Activated CD4-positive, CD25-positive, alpha-beta regulatory T cell treated with anti-CD3 and anti-CD28 coated beads, Interleukin-2, amount 50 U/mL, for 72 hours (primary cell): ENCODE data around the gene PNPLA2.

Source experiments
- DNase-seq: peaks from one replicate; pipeline ENCODE4 v3.0.0; 2021

The PNPLA2 gene

GRCh38 chr11:862696-863022 is 43.9 kb downstream of the PNPLA2 start:
- DNase-seq, result no peak

DNA sequence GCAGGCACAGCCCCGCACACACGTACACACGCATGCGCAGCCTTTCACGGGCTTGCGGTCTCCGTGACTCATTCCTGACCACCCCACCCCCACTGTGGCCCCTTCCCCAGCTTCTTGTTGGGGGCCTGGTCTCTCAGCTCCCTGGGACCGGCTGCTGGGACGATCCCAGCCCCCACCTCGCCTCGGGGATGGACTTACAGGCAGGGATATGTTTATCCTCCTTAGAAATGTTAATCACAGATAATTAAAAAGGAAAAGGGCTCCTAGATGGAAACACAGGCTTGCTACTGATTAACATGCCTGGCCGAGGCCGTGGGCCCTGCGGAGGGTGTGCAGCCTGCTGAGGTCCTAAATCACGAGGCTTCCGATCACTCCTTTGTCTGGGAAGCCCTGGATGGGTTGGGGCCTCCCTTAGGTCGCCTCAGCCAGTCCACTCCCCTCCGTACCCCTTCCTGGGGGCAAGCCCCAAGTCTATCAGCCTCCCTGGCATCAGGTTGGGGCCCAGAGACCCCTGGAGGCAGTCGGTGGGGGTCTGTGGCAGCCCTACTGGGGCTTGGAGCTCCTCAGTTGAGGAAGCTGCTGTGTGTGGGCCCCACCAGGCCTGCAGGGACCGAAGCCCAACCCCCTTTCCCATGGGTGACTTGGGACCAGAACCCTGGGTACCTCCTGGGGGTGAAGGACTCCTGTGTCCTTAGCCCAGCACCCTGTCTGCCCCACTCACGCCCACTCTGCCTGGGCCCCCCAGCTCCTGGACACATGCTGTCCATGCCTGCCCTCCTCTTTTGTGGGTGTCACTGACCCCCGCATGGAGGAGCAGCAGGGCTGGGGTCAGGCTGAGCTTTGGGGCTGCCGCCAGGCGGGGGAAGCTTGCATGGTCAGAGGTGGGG is 44.6 kb downstream of the PNPLA2 start:
- DNase-seq, result no peak

- DNase-seq, result no peak
Observed at GRCh38 chr11:863910-864827, 45.5 kb downstream of the PNPLA2 start.

- DNase-seq, result no peak
Observed at GRCh38 chr11:864898-865297, 46.2 kb downstream of the PNPLA2 start.

GRCh38 chr11:865462-866430 is 47.0 kb downstream of the PNPLA2 start:
- DNase-seq, result no peak

- DNase-seq, result no peak
Observed at GRCh38 chr11:866481-866880, 47.8 kb downstream of the PNPLA2 start.

DNA sequence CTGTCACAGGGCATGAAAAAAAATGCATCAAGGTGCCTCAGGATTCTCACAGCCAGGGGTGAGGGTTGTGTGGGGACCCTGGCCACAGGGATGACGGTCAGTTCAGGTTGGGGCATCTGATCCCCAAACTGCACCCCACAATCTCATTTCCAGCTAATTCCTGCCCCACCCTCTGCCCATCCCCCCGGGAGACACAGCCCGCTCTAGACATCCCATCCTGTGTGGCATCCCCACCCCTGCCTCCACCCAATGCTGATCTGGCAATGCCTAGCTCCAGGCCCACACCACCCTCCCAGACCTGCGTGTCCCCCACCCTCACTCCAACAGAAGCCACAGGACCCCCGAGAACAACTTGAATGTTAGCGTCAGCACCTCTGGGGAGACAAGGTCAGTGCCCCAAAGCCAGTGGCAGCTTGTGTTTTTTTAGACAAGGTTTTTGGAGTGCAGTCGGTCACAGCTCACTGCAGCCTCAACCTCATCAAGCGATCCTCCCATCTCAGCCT is 49.2 kb downstream of the PNPLA2 start:
- no peak for DNase-seq

DNA sequence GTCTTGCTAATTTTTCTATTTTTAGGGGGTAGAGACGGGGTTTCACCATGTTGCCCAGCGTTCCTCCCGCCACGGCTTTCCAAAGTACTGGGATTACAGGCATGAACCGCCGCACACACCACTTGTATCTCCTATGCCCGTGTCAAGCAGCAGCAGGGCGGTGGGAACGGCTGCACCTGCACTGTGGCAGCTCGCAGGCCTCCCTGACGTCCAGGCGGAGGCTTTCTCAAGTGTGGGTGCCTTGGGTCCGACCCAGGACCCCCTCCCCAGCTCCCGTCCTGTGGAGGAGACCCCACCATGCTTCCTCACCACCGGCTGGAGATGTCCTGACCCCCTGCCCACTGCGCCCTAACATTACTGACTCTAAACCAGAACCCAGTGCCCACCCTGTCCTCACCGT is 49.7 kb downstream of the PNPLA2 start:
- DNase-seq, result no peak

DNA sequence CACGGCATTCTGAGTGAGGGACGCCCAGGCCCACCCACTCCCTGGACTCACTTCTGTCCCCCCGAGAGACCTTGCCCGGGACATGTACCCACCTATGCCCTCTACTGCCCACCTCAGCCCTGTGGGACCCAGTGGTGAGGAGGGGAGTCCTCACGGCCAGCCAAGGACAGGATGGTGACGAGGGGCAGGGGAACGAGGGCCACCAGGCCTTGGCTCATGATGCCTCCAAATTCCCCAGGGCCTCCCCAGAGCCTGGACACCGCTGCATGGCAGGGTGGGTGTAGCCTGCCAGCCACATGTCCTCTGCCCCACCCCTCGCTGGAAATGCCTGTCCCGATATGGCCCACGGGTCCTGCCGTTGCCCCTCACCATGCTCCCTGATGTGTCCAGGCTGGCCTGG is 50.1 kb downstream of the PNPLA2 start:
- DNase-seq, result no peak

- DNase-seq, result no peak
Observed at GRCh38 chr11:869399-870126, 50.8 kb downstream of the PNPLA2 start.

DNA sequence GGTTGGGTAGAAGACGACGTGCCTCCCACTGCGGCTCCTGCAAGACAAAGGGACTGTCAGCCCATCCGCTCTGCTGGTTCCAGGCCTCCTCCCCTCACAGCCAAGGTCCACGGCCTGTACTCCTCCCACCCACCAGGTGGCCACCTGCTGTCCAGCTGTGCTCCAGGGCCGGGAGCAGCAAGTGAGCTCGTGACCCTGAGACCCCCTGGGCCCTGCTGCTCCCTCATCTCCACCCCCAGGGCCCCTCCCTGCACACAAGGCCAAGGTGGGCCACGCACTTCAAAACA is 51.4 kb downstream of the PNPLA2 start:
- no peak for DNase-seq

- DNase-seq, result no peak
Observed at GRCh38 chr11:870418-870817, 51.7 kb downstream of the PNPLA2 start.

GRCh38 chr11:871472-871871 is 52.8 kb downstream of the PNPLA2 start:
- DNase-seq, result no peak

DNA sequence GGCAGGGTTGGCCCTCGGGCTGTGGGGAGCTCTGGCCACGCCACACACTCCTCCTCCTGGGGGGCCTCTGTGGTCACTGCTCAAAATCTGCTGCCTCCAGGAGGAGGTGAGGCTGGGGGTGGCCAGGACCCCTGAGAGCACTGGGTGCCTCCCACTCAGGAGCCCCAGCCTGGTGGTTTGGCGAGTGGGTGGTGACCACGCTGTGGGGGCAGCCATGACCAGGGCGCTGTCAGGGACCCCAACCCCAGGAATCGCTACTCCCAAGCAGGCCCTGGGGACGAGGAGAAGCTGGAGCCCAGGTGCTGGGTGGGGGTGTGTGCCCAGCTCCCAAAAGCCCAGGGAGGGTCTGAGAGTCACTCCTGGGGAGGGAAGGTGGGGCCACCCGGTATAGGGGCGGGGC is 54.1 kb downstream of the PNPLA2 start:
- no peak for DNase-seq

DNA sequence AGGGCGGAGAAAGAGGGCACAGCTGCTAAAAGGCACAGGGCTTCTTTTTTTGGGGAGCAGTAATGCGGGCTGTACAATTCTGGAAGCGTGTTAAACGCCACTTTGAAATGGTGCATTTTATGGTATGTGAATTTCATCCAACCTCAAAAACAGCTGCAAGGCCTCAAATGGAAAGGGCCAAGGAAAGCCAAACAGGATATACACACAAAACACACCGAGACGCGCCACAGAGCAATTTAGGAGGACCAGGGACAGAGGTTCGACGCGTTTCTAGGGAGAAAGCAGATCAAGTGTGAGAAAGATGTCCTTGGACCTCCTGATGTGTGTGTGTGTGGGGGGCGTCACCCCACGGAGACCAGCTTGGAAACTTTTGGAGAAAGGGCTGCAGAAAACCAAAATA is 55.0 kb downstream of the PNPLA2 start:
- no peak for DNase-seq
